ENCODE measurements around the gene PPM1N.

PPM1N gene

DNA sequence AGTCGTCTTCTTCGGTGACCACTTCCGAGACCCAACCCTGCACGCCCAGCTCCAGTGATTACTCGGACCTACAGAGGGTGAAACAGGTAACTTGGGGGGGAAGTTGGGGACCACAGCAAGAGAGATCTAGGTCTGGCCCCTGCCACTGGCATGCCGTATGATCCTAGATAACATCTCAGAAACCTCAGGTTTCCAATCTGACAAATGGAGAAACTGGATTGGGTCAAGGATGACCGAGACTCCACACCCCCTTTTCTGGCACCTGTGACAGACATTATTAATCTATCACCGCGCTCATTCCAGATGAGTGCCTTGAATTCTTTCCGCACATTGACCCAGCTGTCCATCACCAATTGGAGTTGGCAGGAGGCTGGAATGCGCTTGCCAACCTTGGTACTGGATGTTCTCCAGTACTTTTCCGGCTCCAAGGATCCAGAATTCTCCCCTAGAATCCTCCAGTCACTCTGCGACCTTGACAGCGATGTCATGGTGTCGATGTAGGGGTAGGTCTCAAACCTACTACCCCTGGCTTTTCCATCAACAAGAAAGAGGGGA is 26.4 kb downstream of the PPM1N start:
- Histone ChIP-seq H3K27me3 (ENCODE audit: control insufficient read depth, insufficient read depth, low read length) (no peaks in the 10 kb centered on the region), H3K4me2 (ENCODE audit: low read length) (no peak overlapping the region), H3K9ac (no peak overlapping the region), H3K4me1 (peaks cover 3% of the 10 kb centered on the region), H3K36me3 (ENCODE audit: control insufficient read depth, insufficient read depth, low read length) (no peaks in the 10 kb centered on the region), H3K9me3 (ENCODE audit: control insufficient read depth, low read length) (no peaks in the 10 kb centered on the region), H3K27ac (no peak overlapping the region), H2AFZ (no peak overlapping the region), H3K79me2 (no peaks in the 10 kb centered on the region), H3K4me3 (ENCODE audit: low read depth, low read length) (no peak overlapping the region)
- TF ChIP-seq, protein P1, sequence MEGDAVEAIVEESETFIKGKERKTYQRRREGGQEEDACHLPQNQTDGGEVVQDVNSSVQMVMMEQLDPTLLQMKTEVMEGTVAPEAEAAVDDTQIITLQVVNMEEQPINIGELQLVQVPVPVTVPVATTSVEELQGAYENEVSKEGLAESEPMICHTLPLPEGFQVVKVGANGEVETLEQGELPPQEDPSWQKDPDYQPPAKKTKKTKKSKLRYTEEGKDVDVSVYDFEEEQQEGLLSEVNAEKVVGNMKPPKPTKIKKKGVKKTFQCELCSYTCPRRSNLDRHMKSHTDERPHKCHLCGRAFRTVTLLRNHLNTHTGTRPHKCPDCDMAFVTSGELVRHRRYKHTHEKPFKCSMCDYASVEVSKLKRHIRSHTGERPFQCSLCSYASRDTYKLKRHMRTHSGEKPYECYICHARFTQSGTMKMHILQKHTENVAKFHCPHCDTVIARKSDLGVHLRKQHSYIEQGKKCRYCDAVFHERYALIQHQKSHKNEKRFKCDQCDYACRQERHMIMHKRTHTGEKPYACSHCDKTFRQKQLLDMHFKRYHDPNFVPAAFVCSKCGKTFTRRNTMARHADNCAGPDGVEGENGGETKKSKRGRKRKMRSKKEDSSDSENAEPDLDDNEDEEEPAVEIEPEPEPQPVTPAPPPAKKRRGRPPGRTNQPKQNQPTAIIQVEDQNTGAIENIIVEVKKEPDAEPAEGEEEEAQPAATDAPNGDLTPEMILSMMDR (IDR thresholded peaks at IDR 0.05) = no peak

- TF ChIP-seq, protein P1 (IDR thresholded peaks at IDR 0.05) = no peak
- no peak overlapping the region for H3K4me3 ChIP-seq (ENCODE audit: low read depth, low read length)
- no peaks in the 10 kb centered on the region for H3K27me3 ChIP-seq (ENCODE audit: control insufficient read depth, insufficient read depth, low read length)
- no peaks in the 10 kb centered on the region for H3K9me3 ChIP-seq (ENCODE audit: control insufficient read depth, low read length)
- H3K9ac ChIP-seq = no peak overlapping the region
- H3K27ac ChIP-seq = no peak overlapping the region
- H3K79me2 ChIP-seq = no peaks in the 10 kb centered on the region
- H3K4me2 ChIP-seq (ENCODE audit: low read length) = no peak overlapping the region
- H3K4me1 ChIP-seq = peaks cover 3% of the 10 kb centered on the region
- no peaks in the 10 kb centered on the region for H3K36me3 ChIP-seq (ENCODE audit: control insufficient read depth, insufficient read depth, low read length)
- no peak overlapping the region for H2AFZ ChIP-seq
Measured at GRCh38 chr19:45526143-45526542, 27.9 kb downstream of the PPM1N start.

GRCh38 chr19:45526971-45527370 is 28.7 kb downstream of the PPM1N start:
- no peaks in the 10 kb centered on the region for H3K9me3 ChIP-seq (ENCODE audit: control insufficient read depth, low read length)
- peaks cover 3% of the 10 kb centered on the region for H3K4me1 ChIP-seq
- H3K27ac ChIP-seq = no peak overlapping the region
- H3K79me2 ChIP-seq = no peaks in the 10 kb centered on the region
- H3K4me2 ChIP-seq (ENCODE audit: low read length) = no peak overlapping the region
- no peak overlapping the region for H3K9ac ChIP-seq
- H3K27me3 ChIP-seq (ENCODE audit: control insufficient read depth, insufficient read depth, low read length) = no peaks in the 10 kb centered on the region
- TF ChIP-seq, protein P1 (IDR thresholded peaks at IDR 0.05) = no peak
- no peak overlapping the region for H3K4me3 ChIP-seq (ENCODE audit: low read depth, low read length)
- no peak overlapping the region for H2AFZ ChIP-seq
- no peaks in the 10 kb centered on the region for H3K36me3 ChIP-seq (ENCODE audit: control insufficient read depth, insufficient read depth, low read length)

GRCh38 chr19:45527731-45528130 is 29.5 kb downstream of the PPM1N start:
- Histone ChIP-seq H3K4me3 (ENCODE audit: low read depth, low read length) (no peak overlapping the region), H3K36me3 (ENCODE audit: control insufficient read depth, insufficient read depth, low read length) (no peaks in the 10 kb centered on the region), H3K9ac (no peak overlapping the region), H2AFZ (no peak overlapping the region), H3K79me2 (no peaks in the 10 kb centered on the region), H3K4me1 (peaks cover 3% of the 10 kb centered on the region), H3K4me2 (ENCODE audit: low read length) (no peak overlapping the region), H3K27me3 (ENCODE audit: control insufficient read depth, insufficient read depth, low read length) (no peaks in the 10 kb centered on the region), H3K9me3 (ENCODE audit: control insufficient read depth, low read length) (no peaks in the 10 kb centered on the region), H3K27ac (no peak overlapping the region)
- TF ChIP-seq, protein P1 (IDR thresholded peaks at IDR 0.05) = no peak

DNA sequence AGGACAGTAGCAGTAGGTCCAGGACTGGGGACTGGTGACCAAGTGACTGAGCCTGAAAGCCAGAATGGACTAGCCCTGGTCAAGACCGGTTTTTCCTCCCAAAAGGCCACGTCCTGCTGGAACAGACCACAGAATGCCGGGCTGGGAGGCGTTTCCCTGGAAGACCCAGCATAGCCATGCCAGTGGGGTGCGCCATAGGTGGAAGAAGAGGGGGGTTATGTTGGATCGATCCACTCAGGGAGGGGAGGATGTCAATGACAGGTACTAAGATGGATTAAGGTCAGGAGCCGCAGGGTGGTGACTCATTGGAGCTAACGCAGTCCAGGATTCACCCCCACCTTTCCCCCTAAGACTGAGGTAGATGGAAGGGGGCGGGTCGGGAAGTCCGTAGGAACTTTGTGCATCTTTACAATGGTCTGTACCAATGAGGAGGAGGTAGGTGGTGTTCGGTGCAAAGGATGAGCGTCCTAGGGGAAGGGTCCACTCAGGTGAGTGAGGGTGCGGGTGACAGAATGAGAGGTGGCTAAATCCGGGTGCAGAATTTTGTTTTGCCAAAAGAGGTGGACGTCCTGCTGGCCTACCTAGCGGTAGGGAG is 30.0 kb downstream of the PPM1N start:
- TF ChIP-seq, protein P1 (IDR thresholded peaks at IDR 0.05) = no peak
- Histone ChIP-seq H2AFZ (peak overlapping the region; percentile 85), H3K27ac (no peak overlapping the region), H3K4me3 (ENCODE audit: low read depth, low read length) (no peak overlapping the region), H3K79me2 (no peaks in the 10 kb centered on the region), H3K9ac (no peak overlapping the region), H3K27me3 (ENCODE audit: control insufficient read depth, insufficient read depth, low read length) (no peaks in the 10 kb centered on the region), H3K4me2 (ENCODE audit: low read length) (peak overlapping the region; percentile 28), H3K4me1 (peaks cover 3% of the 10 kb centered on the region), H3K9me3 (ENCODE audit: control insufficient read depth, low read length) (no peaks in the 10 kb centered on the region), H3K36me3 (ENCODE audit: control insufficient read depth, insufficient read depth, low read length) (no peaks in the 10 kb centered on the region)

All from parathyroid adenoma (tissue), 2 donors.